Measurements from ENCODE around the gene NEAT1.
A peak's percentile ranks its signal among the peaks of the same experiment; 100 is the strongest.

NEAT1 gene

DNA sequence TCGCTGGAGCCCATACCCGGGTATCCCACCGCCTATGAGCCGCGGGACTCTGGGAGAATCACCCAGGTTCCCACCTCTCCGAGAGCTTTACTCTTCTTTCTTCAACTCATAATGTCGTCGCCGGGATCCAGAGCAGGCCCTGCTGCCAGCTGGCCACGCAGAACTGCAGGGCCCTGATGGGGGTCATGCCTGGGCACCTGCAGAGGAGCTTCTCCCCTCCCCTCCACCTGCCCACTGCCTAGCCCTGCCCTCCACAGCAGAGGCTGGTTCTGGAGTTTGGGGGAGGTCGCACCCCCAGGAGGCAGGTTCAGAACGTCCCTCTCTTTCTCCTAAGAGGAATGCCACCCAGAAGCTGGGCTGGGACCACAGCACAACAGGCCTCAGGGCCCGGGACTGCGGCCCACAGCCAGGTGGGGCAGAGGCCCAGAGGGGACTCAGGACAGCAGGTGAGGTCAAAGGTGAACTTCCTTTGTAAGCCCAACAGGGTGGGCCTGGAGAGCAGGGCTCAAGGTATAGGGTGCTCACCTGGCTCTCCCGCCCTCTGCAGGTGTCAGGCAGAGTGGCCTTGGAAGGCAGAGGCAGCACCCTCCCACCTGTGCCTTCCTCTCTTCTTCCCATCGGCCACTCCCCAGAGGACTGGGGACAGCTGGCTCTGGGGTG lies 42.0 kb upstream of the NEAT1 start:
- Histone ChIP-seq H3K36me3 (ENCODE audit: control insufficient read depth in 2 of 2, insufficient read depth in 2 of 2, low read length in 2 of 2) (no peaks in the 10 kb centered on the region), H3K27ac (ENCODE audit: low read depth in 2 of 2, low read length in 2 of 2) (peak overlapping the region; percentile 99 to 100), H3K27me3 (ENCODE audit: control insufficient read depth in 2 of 2, insufficient read depth in 2 of 2, low read length in 2 of 2) (no peaks in the 10 kb centered on the region), H3K9ac (ENCODE audit: low read depth in 1 of 2, low read length in 2 of 2) (peak overlapping the region; percentile 8 to 62), H3K4me3 (ENCODE audit: low read length in 2 of 2) (peak overlapping the region in 1 of 2 donors; percentile 13), H3K4me1 (ENCODE audit: control insufficient read depth in 2 of 2, insufficient read depth in 2 of 2, low read length in 2 of 2) (peaks cover 35 to 39% of the 10 kb centered on the region in 2 donors), H3K9me3 (ENCODE audit: control insufficient read depth in 2 of 2, low read length in 2 of 2) (no peaks in the 10 kb centered on the region)

DNA sequence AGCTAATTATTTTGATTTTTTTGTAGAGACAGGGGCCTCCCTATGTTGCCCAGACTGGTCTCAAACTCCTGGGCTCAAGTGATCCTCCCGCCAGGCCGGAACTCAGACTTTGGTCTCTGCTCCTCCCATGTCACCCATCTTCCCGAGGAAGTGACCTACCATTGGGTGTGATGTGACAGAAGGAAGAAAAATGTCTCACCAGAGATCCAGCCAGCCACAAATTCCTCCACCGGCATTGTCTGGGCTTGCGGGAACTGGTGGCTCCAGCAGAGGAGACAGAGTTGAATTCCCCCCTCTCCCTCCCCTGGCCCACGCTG lies 40.9 kb upstream of the NEAT1 start:
- peak overlapping the region; percentile 99 to 100 for H3K27ac ChIP-seq (ENCODE audit: low read depth in 2 of 2, low read length in 2 of 2)
- H3K9me3 ChIP-seq (ENCODE audit: control insufficient read depth in 2 of 2, low read length in 2 of 2): no peaks in the 10 kb centered on the region
- peak overlapping the region; percentile 90 to 94 for H3K9ac ChIP-seq (ENCODE audit: low read depth in 1 of 2, low read length in 2 of 2)
- no peaks in the 10 kb centered on the region for H3K27me3 ChIP-seq (ENCODE audit: control insufficient read depth in 2 of 2, insufficient read depth in 2 of 2, low read length in 2 of 2)
- no peaks in the 10 kb centered on the region for H3K36me3 ChIP-seq (ENCODE audit: control insufficient read depth in 2 of 2, insufficient read depth in 2 of 2, low read length in 2 of 2)
- peaks cover 39 to 43% of the 10 kb centered on the region in 2 donors for H3K4me1 ChIP-seq (ENCODE audit: control insufficient read depth in 2 of 2, insufficient read depth in 2 of 2, low read length in 2 of 2)
- peak overlapping the region; percentile 59 to 77 for H3K4me3 ChIP-seq (ENCODE audit: low read length in 2 of 2)

DNA sequence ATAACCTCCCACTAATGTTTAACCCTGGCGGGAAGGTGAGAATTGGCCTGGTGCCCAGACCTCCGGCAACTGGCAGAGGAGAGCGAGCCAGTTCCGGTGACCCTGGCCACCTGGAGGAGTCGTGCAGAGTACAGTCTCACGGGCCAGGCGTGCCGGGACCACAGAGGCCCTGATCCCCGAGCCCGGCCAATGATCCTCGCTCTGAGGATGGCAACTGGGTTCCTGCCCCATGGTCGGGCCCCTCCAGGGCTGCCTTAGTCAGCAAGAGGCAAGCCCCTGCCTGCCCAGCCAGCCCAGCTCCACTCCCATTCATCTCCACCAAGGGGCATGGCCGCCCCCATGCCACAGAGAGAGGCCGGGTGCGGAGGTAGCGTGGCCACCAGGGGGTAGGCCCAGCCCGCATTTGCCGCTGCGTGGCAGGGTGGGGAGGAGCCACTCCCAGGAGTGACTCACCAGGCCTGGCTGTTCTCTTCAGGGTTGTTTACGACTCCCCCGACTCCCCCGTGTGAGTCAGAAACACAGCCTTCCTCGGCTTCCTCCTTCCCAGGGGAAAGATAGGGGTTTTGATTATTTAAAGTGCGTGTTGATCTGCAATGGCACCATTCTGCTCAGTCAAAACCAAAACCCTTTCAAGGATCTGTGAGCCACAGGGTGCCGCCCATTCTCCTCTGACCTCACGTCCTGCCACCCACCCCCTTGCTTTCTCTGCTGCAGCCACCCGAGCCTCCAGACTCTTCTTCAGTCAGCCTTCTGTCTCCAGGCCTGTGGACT lies 40.4 kb upstream of the NEAT1 start, which contains the start of gene SLC25A45:
TSS of gene SLC25A45 (minus strand) at position 614 of the 771 bp plus-strand sequence. CDS start 695 bp downstream, outside the sequence.
- peak within 1 kb of the TSS; percentile 99 to 100 for H3K27ac ChIP-seq (ENCODE audit: low read depth in 2 of 2, low read length in 2 of 2)
- no peaks in the 10 kb centered on the region for H3K9me3 ChIP-seq (ENCODE audit: control insufficient read depth in 2 of 2, low read length in 2 of 2)
- peak within 1 kb of the TSS; percentile 59 to 77 for H3K4me3 ChIP-seq (ENCODE audit: low read length in 2 of 2)
- H3K27me3 ChIP-seq (ENCODE audit: control insufficient read depth in 2 of 2, insufficient read depth in 2 of 2, low read length in 2 of 2): no peaks in the 10 kb centered on the region
- H3K9ac ChIP-seq (ENCODE audit: low read depth in 1 of 2, low read length in 2 of 2): peak within 1 kb of the TSS; percentile 90 to 94
- peaks cover 43 to 47% of the 10 kb centered on the region in 2 donors for H3K4me1 ChIP-seq (ENCODE audit: control insufficient read depth in 2 of 2, insufficient read depth in 2 of 2, low read length in 2 of 2)
- H3K36me3 ChIP-seq (ENCODE audit: control insufficient read depth in 2 of 2, insufficient read depth in 2 of 2, low read length in 2 of 2): no peaks in the 10 kb centered on the region

DNA sequence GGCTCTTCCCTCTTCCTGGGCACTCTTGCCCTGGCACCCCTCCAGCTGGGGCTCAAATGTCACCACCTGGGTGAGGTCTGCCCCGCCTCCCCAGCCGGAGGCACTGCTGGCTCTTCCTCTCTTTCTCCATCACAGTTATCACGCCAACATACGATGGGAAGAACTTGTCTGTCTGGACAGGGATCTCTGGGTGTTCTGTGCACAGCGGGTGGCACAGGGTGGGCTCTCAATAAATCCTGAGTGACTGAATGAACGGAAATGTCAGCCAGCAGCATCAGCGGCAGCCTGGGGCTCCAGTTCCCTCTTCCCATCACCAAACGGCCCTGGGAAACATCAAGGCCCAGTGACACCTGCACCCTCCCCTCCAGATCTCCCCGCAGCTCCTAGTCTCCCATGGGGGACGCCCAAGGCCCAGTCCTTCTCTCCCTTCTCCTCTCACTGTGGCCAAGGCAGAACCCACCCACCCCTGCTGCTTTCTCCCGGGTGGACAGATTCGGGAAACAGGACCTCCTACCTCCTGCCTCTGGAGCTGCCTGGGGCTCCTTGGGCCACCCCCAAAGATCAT lies 39.7 kb upstream of the NEAT1 start:
- no peaks in the 10 kb centered on the region for H3K27me3 ChIP-seq (ENCODE audit: control insufficient read depth in 2 of 2, insufficient read depth in 2 of 2, low read length in 2 of 2)
- H3K36me3 ChIP-seq (ENCODE audit: control insufficient read depth in 2 of 2, insufficient read depth in 2 of 2, low read length in 2 of 2): no peaks in the 10 kb centered on the region
- H3K4me3 ChIP-seq (ENCODE audit: low read length in 2 of 2): peak overlapping the region; percentile 59 to 77
- H3K4me1 ChIP-seq (ENCODE audit: control insufficient read depth in 2 of 2, insufficient read depth in 2 of 2, low read length in 2 of 2): peaks cover 46 to 49% of the 10 kb centered on the region in 2 donors
- peak overlapping the region; percentile 90 to 94 for H3K9ac ChIP-seq (ENCODE audit: low read depth in 1 of 2, low read length in 2 of 2)
- H3K9me3 ChIP-seq (ENCODE audit: control insufficient read depth in 2 of 2, low read length in 2 of 2): no peaks in the 10 kb centered on the region
- peak overlapping the region; percentile 99 to 100 for H3K27ac ChIP-seq (ENCODE audit: low read depth in 2 of 2, low read length in 2 of 2)

DNA sequence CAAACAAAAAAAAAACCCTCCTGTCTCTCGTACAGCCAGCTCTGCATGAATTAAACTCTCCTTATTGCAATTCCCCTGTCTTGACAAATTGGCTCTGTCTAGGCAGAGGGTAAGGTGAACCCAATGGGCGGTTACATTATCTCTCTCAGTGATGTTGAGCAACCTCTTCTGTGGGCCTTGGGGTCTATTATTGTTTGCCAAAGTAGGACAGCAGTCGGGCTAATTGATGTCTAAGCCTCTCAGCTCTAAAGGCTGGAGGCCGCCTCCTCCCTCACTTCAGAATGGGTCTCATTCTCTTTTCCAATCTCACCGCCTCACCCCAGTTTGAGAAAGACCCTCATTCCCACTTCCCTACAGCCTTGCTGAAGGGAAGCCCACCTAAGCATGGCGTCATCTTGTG lies 38.8 kb upstream of the NEAT1 start:
- Histone ChIP-seq H3K36me3 (ENCODE audit: control insufficient read depth in 2 of 2, insufficient read depth in 2 of 2, low read length in 2 of 2) (peaks cover 0 to 1% of the 10 kb centered on the region in 2 donors), H3K9me3 (ENCODE audit: control insufficient read depth in 2 of 2, low read length in 2 of 2) (no peaks in the 10 kb centered on the region), H3K27ac (ENCODE audit: low read depth in 2 of 2, low read length in 2 of 2) (peak overlapping the region; percentile 38 to 100), H3K4me3 (ENCODE audit: low read length in 2 of 2) (no peak overlapping the region), H3K27me3 (ENCODE audit: control insufficient read depth in 2 of 2, insufficient read depth in 2 of 2, low read length in 2 of 2) (no peaks in the 10 kb centered on the region), H3K9ac (ENCODE audit: low read depth in 1 of 2, low read length in 2 of 2) (no peak overlapping the region), H3K4me1 (ENCODE audit: control insufficient read depth in 2 of 2, insufficient read depth in 2 of 2, low read length in 2 of 2) (peaks cover 47 to 55% of the 10 kb centered on the region in 2 donors)

DNA sequence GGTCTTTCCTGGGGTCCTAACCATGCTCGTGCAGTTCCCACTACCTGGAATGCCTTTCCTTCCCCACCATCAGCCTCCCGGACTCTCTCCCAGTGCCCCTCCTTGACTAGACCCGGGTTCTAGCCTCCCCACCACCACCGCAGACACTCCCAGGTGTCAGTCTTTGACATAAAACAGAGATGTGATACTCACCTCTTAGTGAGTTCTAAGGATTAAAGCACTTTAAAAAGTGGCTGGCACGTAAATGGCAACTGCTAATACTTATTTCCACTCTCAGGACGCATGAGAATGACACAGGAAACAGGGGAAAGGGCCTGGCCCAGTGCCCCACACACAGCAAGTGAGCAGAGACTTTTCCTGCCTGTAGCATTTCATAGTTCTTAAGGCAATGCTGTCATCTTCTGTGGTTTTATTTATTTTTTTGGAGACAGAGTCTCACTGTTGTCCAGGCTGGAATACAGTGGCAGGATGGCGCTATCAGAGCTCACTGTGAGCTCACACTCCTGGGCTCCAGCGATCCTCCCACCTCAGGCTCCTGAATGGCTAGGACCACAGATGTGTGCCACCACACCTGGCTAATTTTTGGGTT lies 38.2 kb upstream of the NEAT1 start:
- Histone ChIP-seq H3K27me3 (ENCODE audit: control insufficient read depth in 2 of 2, insufficient read depth in 2 of 2, low read length in 2 of 2) (no peaks in the 10 kb centered on the region), H3K9ac (ENCODE audit: low read depth in 1 of 2, low read length in 2 of 2) (no peak overlapping the region), H3K27ac (ENCODE audit: low read depth in 2 of 2, low read length in 2 of 2) (peak overlapping the region; percentile 38 to 100), H3K4me1 (ENCODE audit: control insufficient read depth in 2 of 2, insufficient read depth in 2 of 2, low read length in 2 of 2) (peaks cover 47 to 58% of the 10 kb centered on the region in 2 donors), H3K9me3 (ENCODE audit: control insufficient read depth in 2 of 2, low read length in 2 of 2) (no peaks in the 10 kb centered on the region), H3K4me3 (ENCODE audit: low read length in 2 of 2) (no peak overlapping the region), H3K36me3 (ENCODE audit: control insufficient read depth in 2 of 2, insufficient read depth in 2 of 2, low read length in 2 of 2) (peaks cover 0 to 8% of the 10 kb centered on the region in 2 donors)

DNA sequence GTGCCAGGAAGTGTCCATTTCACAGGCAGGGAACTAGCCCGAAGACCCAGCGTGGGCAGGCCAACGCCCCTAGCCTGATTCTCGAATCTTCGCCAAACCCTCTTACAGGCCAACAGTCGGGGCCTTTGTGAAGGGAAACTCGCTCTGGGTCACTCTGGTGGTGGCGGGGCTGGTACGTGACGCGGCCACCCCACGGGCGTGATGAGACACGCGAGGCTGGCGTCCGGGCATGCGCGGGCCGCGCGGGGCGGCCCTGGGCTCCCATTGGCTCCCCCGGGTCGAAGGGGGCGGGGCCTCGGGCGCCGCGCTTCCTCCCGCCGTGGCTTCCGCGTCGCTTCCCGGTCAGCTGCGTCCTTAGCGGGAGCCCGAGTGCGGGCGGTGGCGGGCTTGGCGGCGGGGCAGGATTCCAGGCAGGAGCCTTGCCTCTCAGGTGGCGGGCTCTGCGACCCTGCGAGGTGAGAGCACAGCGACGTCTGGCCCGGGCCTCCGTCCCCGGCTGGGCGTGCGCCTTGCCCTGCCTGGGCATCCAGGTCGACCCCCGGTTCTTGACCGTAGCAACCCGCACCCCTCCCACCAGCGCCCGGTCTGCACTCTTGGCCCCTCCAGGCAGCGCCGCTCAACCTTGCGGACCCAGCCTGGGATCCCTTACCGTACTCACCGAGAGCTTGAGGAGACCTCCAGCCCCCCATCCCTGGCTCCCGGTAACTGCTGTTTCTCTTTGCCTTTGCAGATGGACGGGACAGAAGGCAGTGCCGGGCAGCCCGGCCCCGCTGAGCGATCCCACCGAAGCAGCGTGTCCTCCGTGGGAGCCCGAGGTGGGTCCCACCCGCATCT lies 36.1 kb upstream of the NEAT1 start, which contains the start of gene FRMD8:
TSS of gene FRMD8 (plus strand) at position 331 of the 834 bp plus-strand sequence. CDS start at position 731, 400 bp downstream.
- Histone ChIP-seq H3K27me3 (ENCODE audit: control insufficient read depth in 2 of 2, insufficient read depth in 2 of 2, low read length in 2 of 2) (no peaks in the 10 kb centered on the region), H3K9ac (ENCODE audit: low read depth in 1 of 2, low read length in 2 of 2) (peak within 1 kb of the TSS; percentile 90 to 98), H3K36me3 (ENCODE audit: control insufficient read depth in 2 of 2, insufficient read depth in 2 of 2, low read length in 2 of 2) (peaks cover 0 to 8% of the 10 kb centered on the region in 2 donors), H3K4me1 (ENCODE audit: control insufficient read depth in 2 of 2, insufficient read depth in 2 of 2, low read length in 2 of 2) (peaks cover 42 to 59% of the 10 kb centered on the region in 2 donors), H3K4me3 (ENCODE audit: low read length in 2 of 2) (peak within 1 kb of the TSS; percentile 85 to 86), H3K27ac (ENCODE audit: low read depth in 2 of 2, low read length in 2 of 2) (peak within 1 kb of the TSS; percentile 89 to 100), H3K9me3 (ENCODE audit: control insufficient read depth in 2 of 2, low read length in 2 of 2) (no peaks in the 10 kb centered on the region)

DNA sequence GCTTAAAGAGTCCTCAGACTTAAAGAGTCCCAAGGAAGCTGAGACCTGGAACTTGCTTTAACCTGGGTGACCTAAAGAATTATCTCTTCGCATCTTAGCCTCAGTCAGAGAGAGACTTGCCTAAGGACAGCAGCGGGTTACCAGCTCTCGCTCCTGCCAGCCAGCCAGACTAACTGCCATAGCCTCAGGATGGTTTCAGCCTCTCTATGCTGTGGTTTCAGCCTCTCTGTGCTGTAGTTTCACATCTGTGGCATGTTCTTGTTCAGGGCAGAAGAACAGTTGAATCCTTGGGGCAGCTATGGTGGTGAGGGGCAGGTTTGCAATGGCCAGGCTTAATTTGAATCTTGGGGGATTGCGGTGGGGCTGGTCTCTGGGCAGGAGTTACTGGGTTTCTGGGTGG lies 33.9 kb upstream of the NEAT1 start:
- no peaks in the 10 kb centered on the region for H3K27me3 ChIP-seq (ENCODE audit: control insufficient read depth in 2 of 2, insufficient read depth in 2 of 2, low read length in 2 of 2)
- no peak overlapping the region for H3K9ac ChIP-seq (ENCODE audit: low read depth in 1 of 2, low read length in 2 of 2)
- H3K36me3 ChIP-seq (ENCODE audit: control insufficient read depth in 2 of 2, insufficient read depth in 2 of 2, low read length in 2 of 2): peaks cover 10 to 19% of the 10 kb centered on the region in 2 donors
- H3K27ac ChIP-seq (ENCODE audit: low read depth in 2 of 2, low read length in 2 of 2): no peak overlapping the region
- H3K4me1 ChIP-seq (ENCODE audit: control insufficient read depth in 2 of 2, insufficient read depth in 2 of 2, low read length in 2 of 2): peaks cover 24 to 43% of the 10 kb centered on the region in 2 donors
- no peaks in the 10 kb centered on the region for H3K9me3 ChIP-seq (ENCODE audit: control insufficient read depth in 2 of 2, low read length in 2 of 2)
- H3K4me3 ChIP-seq (ENCODE audit: low read length in 2 of 2): peak overlapping the region in 1 of 2 donors; percentile 37

DNA sequence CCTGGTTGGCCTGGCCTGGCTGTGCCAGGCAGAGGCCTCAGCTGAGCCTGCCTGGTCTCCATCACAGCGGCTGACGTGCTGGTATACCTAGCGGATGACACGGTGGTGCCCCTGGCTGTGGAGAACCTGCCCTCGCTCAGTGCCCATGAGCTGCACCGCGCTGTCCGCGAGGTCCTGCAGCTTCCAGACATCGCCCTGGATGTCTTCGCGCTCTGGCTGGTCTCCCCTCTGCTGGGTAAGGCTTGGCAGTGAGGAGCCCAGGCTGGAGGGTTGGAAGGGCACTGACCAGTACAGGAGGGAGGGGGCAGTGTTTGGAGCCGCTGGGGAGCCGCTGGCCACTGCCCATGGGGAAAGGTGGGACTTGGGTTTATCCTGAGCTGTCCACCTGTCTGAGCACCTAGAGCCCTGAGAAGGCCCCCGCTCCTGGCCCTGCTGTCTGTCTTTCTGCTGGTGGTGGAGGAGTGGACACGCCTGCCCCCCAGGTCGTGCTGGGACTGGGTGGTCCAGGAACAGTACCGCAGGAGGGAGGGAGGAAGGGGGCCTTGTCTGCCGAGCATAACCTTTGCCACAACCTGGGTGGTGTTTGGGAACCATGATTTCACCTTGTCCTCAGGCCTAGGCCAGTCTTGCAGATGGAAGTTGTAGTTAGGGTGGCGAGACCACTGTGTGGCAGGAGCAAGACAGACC lies 33.2 kb upstream of the NEAT1 start:
- Histone ChIP-seq H3K36me3 (ENCODE audit: control insufficient read depth in 2 of 2, insufficient read depth in 2 of 2, low read length in 2 of 2) (peaks cover 17 to 26% of the 10 kb centered on the region in 2 donors), H3K27me3 (ENCODE audit: control insufficient read depth in 2 of 2, insufficient read depth in 2 of 2, low read length in 2 of 2) (no peaks in the 10 kb centered on the region), H3K4me3 (ENCODE audit: low read length in 2 of 2) (no peak overlapping the region), H3K9ac (ENCODE audit: low read depth in 1 of 2, low read length in 2 of 2) (no peak overlapping the region), H3K27ac (ENCODE audit: low read depth in 2 of 2, low read length in 2 of 2) (peak overlapping the region in 1 of 2 donors; percentile 45), H3K9me3 (ENCODE audit: control insufficient read depth in 2 of 2, low read length in 2 of 2) (no peaks in the 10 kb centered on the region), H3K4me1 (ENCODE audit: control insufficient read depth in 2 of 2, insufficient read depth in 2 of 2, low read length in 2 of 2) (peaks cover 20 to 42% of the 10 kb centered on the region in 2 donors)

Data from mucosa of rectum (tissue), 2 donors.